Keratinocyte (primary cell): Measurements from ENCODE around the gene CHST8.

Experiments used
- CTCF ChIP-seq, 3 experiments: IDR thresholded peaks in 1 of 3; conservative IDR thresholded peaks in 1 of 3; optimal IDR thresholded peaks in 1 of 3; 2 replicates in 2 of 3; 3 replicates in 1 of 3; pipeline versions ENCODE3 to v1.5.1; 2011; ENCODE audit warnings: low read length in 3 of 3, mild to moderate bottlenecking in 3 of 3, moderate library complexity in 2 of 3, control low read depth in 1 of 3, inconsistent platforms in 1 of 3; ENCODE audit not compliant: insufficient read depth in 2 of 3; ENCODE audit errors: extremely low read depth in 1 of 3
- EZH2 ChIP-seq: IDR thresholded peaks from one replicate; pipeline ENCODE4 v1.6.1; 2012; ENCODE audit warnings: inconsistent platforms, mild to moderate bottlenecking, low read length, moderate library complexity

GRCh38 chr19:33777351-33777750 lies 155.6 kb downstream of the CHST8 start:
- no peak for TF ChIP-seq CTCF (optimal IDR thresholded peaks at IDR 0.05 in 1 of 3, IDR thresholded peaks at IDR 0.05 in 1 of 3, conservative IDR thresholded peaks at IDR 0.05 in 1 of 3; ENCODE audit: extremely low read depth in 1 of 3, insufficient read depth in 2 of 3, low read length in 3 of 3)
- TF ChIP-seq EZH2 = no peak
